GM21526 (cell line): ENCODE measurements around the gene GTF2H3.

Experiments used
- ATAC-seq: cut with Tn5 transposase; IDR thresholded peaks from one replicate; pipeline ENCODE4 v1.9.1; 2021; ENCODE audit warnings: moderate library complexity; ENCODE audit not compliant: unreplicated experiment, low FRiP score

GTF2H3 gene

GRCh38 chr12:123696646-123697045, 63.0 kb downstream of the GTF2H3 start:
- ATAC-seq = no peak

- ATAC-seq = no peak
Measured at GRCh38 chr12:123705935-123706334, 72.3 kb downstream of the GTF2H3 start.

GRCh38 chr12:123707466-123707865, 73.8 kb downstream of the GTF2H3 start:
- no peak for ATAC-seq
